ENCODE data around the gene SHTN1. TPM values are rescaled to one million over a fixed set of nuclear protein-coding genes. Genes with fewer than 3 reads are reported as not detected.
A peak's percentile ranks its signal among the peaks of the same experiment; 100 is the strongest.

Gene SHTN1
- total RNA-seq, 1 donor from 2014 or later = 106 TPM

- Mint-ChIP-seq H3K36me3 (ENCODE audit: low read depth, unreplicated experiment) (peaks cover 27% of the 10 kb centered on the region), H3K27me3 (ENCODE audit: unreplicated experiment) (peaks cover 2% of the 10 kb centered on the region), H3K4me1 (ENCODE audit: unreplicated experiment) (peaks cover 16% of the 10 kb centered on the region), H3K27ac (ENCODE audit: unreplicated experiment) (no peak overlapping the region), H3K4me3 (ENCODE audit: unreplicated experiment) (peak overlapping the region; percentile 51), H3K9me3 (ENCODE audit: unreplicated experiment) (no peaks in the 10 kb centered on the region)
- no peak for DNase-seq (ENCODE audit: low spot score)
- TF ChIP-seq, protein P1, sequence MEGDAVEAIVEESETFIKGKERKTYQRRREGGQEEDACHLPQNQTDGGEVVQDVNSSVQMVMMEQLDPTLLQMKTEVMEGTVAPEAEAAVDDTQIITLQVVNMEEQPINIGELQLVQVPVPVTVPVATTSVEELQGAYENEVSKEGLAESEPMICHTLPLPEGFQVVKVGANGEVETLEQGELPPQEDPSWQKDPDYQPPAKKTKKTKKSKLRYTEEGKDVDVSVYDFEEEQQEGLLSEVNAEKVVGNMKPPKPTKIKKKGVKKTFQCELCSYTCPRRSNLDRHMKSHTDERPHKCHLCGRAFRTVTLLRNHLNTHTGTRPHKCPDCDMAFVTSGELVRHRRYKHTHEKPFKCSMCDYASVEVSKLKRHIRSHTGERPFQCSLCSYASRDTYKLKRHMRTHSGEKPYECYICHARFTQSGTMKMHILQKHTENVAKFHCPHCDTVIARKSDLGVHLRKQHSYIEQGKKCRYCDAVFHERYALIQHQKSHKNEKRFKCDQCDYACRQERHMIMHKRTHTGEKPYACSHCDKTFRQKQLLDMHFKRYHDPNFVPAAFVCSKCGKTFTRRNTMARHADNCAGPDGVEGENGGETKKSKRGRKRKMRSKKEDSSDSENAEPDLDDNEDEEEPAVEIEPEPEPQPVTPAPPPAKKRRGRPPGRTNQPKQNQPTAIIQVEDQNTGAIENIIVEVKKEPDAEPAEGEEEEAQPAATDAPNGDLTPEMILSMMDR (IDR thresholded peaks at IDR 0.05; ENCODE audit: unreplicated experiment) = no peak
These were observed 34.9 kb downstream of the SHTN1 start for GRCh38 chr10:116970050-116970449.

- Mint-ChIP-seq H3K4me1 (ENCODE audit: unreplicated experiment) (peaks cover 2% of the 10 kb centered on the region), H3K27ac (ENCODE audit: unreplicated experiment) (no peak overlapping the region), H3K36me3 (ENCODE audit: low read depth, unreplicated experiment) (peaks cover 25% of the 10 kb centered on the region), H3K9me3 (ENCODE audit: unreplicated experiment) (no peaks in the 10 kb centered on the region), H3K4me3 (ENCODE audit: unreplicated experiment) (no peak overlapping the region), H3K27me3 (ENCODE audit: unreplicated experiment) (peaks cover 2% of the 10 kb centered on the region)
- TF ChIP-seq, protein P1 (IDR thresholded peaks at IDR 0.05; ENCODE audit: unreplicated experiment) = no peak
- no peak for DNase-seq (ENCODE audit: low spot score)
These were observed 36.7 kb downstream of the SHTN1 start for GRCh38 chr10:116968331-116968730.

DNA sequence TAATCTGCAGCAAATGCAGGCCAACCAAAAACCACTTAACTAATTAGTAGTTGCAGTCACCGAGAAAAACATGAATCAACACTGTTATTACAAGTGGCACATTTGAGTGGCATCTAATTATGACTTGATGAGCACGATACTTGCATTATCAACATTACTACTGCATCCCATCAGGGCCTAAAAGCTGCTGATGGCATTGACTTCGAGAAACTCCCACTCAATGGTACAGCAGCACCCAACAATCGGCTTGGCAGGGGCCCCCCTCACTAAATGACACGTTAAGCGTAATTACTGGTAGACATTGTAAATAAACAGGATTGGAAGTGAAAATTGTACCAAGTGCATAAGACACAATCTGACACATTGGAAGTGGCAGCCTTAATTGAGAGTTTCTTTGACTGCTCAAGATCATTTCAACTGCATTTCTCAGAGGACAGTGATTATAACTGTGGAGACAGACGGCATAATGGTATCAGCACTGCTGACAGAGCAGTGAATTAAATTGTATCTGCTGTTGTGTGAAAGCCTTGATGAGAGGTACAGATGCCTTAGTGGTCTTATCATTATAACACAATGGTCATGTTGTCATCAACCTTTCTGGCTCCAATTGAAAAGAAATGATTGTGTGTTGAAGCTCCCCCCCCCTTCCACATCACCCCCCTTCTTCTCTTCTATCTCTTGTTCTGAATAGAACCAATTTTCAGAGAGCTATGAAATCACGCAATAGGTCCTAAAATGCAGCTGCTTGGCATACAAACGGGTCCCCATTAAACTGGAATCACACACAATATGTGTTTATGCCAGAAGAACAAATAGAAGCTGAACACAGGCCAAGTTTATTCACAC is 43.4 kb downstream of the SHTN1 start:
- Mint-ChIP-seq H3K4me1 (ENCODE audit: unreplicated experiment) (peaks cover 3% of the 10 kb centered on the region), H3K36me3 (ENCODE audit: low read depth, unreplicated experiment) (peaks cover 18% of the 10 kb centered on the region), H3K27ac (ENCODE audit: unreplicated experiment) (no peak overlapping the region), H3K9me3 (ENCODE audit: unreplicated experiment) (no peaks in the 10 kb centered on the region), H3K27me3 (ENCODE audit: unreplicated experiment) (no peaks in the 10 kb centered on the region), H3K4me3 (ENCODE audit: unreplicated experiment) (no peak overlapping the region)
- TF ChIP-seq, protein P1 (IDR thresholded peaks at IDR 0.05; ENCODE audit: unreplicated experiment) = no peak
- no peak for DNase-seq (ENCODE audit: low spot score)

DNA sequence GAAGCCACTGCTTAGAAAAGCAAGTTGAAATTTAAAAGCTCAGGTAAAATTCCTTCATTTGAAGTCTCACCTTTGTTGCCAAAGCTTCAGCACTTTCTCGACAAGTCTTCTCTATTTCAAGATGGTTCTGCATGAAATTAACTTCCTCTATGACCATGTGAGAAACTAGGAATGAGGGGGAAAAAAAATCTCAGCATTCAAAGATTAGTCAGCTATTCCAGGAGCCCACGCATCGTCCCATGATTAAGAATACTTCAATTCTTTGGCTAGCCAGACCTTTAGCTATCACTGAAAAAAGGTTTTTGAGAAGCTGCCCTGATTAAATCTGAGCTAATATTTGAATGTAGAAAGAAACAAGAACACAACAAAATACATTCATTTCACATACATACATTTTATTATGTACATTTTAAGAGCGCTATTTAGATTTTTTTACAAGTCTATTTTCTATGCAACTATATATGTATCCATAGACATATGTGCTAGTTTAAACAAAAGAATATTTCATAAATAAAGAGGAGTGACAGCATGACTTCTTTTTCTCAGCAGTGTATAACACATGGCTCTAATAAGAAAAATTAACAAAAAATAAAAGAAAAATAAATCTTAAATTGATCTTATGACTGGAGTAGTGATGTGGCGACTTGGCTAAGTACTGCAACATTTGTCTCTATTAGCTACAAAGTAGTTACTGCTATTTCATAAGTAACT is 44.8 kb downstream of the SHTN1 start:
- Mint-ChIP-seq H3K36me3 (ENCODE audit: low read depth, unreplicated experiment) (peaks cover 11% of the 10 kb centered on the region), H3K27ac (ENCODE audit: unreplicated experiment) (no peak overlapping the region), H3K4me1 (ENCODE audit: unreplicated experiment) (peaks cover 6% of the 10 kb centered on the region), H3K9me3 (ENCODE audit: unreplicated experiment) (no peaks in the 10 kb centered on the region), H3K4me3 (ENCODE audit: unreplicated experiment) (no peak overlapping the region), H3K27me3 (ENCODE audit: unreplicated experiment) (no peaks in the 10 kb centered on the region)
- no peak for DNase-seq (ENCODE audit: low spot score)
- TF ChIP-seq, protein P1 (IDR thresholded peaks at IDR 0.05; ENCODE audit: unreplicated experiment) = no peak

DNA sequence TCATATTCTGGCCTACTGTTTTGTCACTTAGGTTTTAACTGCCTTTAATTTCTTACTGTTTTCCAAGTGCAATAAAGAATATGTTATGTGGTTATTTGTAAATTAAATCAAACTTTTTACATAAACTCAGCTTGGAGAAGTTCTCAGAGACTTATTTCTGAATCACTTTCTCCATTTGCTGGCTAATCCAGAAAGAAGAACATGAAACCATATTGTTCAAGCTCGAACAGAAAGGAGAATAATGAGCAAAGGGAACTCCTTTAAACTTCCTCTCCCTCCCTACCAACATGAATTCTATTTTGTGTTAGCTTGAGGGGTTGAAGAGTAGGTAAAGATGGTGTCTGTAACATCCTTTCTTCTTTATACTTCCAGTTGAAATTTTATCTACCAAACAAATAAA is 52.3 kb downstream of the SHTN1 start:
- no peak overlapping the region for H3K27ac Mint-ChIP-seq (ENCODE audit: unreplicated experiment)
- H3K36me3 Mint-ChIP-seq (ENCODE audit: low read depth, unreplicated experiment) = peaks cover 18% of the 10 kb centered on the region
- no peaks in the 10 kb centered on the region for H3K9me3 Mint-ChIP-seq (ENCODE audit: unreplicated experiment)
- TF ChIP-seq, protein P1 (IDR thresholded peaks at IDR 0.05; ENCODE audit: unreplicated experiment) = no peak
- no peak for DNase-seq (ENCODE audit: low spot score)
- peaks cover 17% of the 10 kb centered on the region for H3K4me1 Mint-ChIP-seq (ENCODE audit: unreplicated experiment)
- no peak overlapping the region for H3K4me3 Mint-ChIP-seq (ENCODE audit: unreplicated experiment)
- no peaks in the 10 kb centered on the region for H3K27me3 Mint-ChIP-seq (ENCODE audit: unreplicated experiment)
